ENCODE results near the gene CLIP2.
"Not testable (repeated sequence)": the region's sequence is repeated elsewhere in the genome, so short reads cannot be mapped to it uniquely, and the experiment has no call there.

Gene CLIP2

DNA sequence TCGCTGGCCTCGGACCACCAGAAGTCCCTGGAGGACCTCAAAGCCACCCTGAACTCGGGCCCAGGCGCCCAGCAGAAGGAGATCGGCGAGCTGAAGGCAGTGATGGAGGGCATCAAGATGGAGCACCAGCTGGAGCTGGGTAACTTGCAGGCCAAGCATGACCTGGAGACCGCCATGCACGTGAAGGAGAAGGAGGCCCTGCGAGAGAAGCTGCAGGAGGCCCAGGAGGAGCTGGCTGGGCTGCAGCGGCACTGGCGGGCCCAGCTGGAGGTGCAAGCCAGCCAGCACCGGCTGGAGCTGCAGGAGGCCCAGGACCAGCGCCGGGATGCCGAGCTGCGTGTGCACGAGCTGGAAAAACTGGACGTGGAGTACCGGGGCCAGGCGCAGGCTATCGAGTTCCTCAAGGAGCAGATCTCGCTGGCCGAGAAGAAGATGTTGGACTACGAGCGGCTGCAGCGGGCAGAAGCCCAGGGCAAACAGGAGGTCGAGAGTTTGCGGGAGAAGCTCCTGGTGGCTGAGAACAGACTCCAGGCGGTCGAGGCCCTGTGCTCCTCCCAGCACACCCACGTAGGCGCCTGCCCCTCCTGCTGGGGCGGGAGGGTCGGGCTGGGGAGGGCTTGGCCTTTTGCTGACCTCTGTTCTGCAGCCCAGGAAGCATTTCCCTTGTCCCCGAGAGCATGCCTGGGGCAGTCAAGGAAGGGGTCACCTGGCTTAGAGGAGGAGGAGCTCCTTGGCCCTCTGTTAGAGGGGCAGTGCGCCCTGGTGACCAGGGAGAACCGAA lies 87.2 kb downstream of the CLIP2 start:
- DNase-seq, result no peak

GRCh38 chr7:74379938-74380337 lies 90.7 kb downstream of the CLIP2 start:
- no peak for DNase-seq

DNA sequence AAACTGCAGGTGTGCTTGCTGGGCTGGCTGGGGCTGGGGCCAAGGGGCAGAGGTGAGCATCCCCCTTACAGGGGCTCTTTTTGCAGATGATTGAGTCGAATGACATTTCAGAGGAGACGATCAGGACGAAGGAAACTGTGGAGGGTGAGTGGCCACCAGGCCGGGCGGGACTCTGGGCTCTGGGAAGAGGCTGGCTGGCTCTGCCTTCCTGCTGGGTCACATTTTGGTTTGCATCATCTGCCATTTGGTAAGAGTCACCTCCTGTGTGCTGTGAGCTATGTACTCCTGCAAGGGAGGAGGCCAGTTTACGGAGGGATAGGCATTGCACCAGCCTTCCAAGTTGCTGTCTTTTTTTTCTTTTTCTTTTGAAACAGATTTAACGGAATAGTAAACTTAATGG lies 91.5 kb downstream of the CLIP2 start:
- DNase-seq, result no peak

DNA sequence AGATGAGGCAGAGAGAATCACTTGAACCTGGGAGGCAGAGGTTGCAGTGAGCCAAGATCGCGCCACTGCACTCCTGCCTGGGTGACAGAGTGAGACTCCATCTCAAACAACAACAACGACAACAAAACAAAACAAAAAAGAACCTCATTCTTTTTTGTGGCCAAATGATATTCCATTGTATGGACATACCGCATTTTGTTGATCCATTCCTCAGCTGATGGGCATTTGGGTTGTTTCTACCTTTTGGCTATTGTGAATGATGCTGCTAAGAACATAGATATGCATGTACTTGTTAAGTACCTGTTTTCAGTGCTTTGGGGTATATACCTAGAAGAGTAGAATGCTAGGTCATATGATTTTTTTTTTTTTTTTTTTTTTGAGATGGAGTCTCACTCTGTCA lies 94.9 kb downstream of the CLIP2 start:
- DNase-seq, result not testable (repeated sequence)

DNA sequence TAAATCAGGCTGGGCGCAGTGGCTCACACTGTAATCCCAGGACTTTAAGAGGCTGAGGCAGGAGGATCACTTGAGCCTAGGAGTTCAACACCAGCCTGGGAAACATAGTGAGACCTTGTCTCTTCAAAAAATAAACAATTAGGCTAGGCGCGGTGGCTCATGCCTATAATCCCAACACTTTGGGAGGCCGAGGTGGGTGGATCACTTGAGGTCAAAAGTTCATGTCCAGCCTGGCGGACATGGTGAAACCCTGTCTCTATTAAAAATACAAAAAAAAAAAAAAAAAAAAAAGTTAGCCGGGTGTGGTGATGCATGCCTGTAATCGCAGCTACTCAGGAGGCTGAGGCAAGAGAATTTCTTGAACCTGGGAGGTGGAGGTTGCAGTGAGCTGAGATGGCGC lies 95.6 kb downstream of the CLIP2 start:
- DNase-seq, result not testable (repeated sequence)

DNA sequence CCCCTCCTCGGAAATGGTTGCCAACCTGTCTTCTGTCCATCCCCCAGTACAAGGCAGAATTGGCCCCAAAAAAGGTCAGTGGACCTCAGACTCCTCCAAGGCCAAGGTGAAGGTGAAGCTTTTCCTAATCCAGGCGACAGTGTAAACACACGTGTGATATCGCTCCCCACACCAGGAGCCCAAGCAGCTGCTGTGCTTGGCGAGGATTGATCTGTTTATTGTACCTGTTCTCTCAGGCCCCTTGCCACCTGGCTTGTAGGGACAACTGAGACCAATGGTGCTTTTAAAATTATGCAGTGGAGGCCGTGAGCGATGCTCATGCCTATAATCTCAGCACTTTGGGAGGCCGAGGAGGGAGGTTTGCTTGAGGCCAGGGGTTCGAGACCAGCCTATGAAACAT lies 98.4 kb downstream of the CLIP2 start:
- no peak for DNase-seq

GRCh38 chr7:74388880-74389415 lies 99.7 kb downstream of the CLIP2 start:
- no peak for DNase-seq

GRCh38 chr7:74393722-74394121 lies 104.5 kb downstream of the CLIP2 start:
- not testable (repeated sequence) for DNase-seq

DNA sequence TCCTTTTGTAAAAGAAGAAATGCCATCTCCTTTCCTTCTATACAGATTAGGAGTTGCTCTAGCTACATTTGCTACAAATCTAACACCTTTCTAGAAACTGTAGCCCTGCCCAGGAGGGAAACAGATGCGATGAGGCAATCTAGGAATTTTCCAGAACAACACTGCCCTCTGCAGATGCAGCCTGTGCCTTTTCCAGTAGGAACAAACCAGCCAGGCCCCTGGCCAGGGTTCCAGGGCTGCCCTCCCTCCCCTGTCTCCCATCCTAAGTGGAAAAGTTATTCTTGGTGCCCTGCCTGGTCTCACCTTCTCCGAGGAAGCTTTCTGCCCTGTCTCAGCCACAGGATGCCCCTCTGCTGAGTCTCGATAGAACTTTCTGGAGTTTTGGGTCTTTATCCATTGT lies 105.4 kb downstream of the CLIP2 start:
- DNase-seq, result not testable (repeated sequence)

DNA sequence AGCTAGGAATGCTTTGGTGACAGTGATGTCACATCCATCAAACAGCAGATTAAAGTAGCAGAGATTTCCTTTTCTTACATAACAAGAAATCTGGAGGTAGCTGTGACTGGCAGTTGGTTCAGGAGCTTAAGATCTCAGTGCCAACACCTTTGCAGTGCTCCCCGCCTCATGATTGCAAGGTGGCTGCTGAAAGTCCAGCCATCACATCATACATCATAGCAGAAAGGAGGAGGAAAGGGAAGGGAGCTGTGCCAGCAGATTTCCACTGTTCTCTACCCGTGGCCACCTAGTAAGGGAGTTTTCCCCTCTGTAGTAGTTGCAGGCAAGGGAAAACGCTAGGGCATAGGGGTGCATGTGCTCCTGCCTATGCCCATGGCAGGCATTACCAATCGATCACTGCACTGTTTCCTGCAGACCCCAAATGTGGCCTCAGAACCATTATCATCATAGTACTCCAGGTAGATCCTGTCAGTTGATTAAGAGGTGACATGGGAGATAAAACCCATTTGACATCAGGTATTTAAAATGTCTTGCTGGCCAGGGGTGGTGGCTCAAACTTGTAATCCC lies 106.6 kb downstream of the CLIP2 start:
- no peak for DNase-seq

DNA sequence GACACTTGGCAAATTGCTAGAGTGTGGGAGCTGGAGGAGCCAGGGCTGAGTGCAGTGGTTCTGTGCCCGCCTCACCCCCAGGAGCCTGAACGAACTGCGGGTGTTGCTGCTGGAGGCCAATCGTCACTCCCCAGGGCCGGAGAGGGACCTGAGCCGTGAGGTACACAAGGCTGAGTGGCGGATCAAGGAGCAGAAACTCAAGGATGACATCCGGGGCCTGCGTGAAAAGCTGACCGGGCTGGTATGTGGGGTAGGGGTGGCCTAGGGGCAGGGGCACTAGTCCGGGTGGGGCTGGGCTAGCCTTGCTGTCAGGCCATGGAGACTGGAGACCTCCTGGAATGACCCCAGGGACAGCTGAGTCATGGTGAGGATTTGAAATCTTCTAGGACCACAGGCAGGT lies 107.8 kb downstream of the CLIP2 start:
- DNase-seq, result no peak

- no peak for DNase-seq
These were observed 109.2 kb downstream of the CLIP2 start for GRCh38 chr7:74398426-74398825.

- DNase-seq, result no peak
These were observed 109.8 kb downstream of the CLIP2 start for GRCh38 chr7:74399006-74399405.

DNA sequence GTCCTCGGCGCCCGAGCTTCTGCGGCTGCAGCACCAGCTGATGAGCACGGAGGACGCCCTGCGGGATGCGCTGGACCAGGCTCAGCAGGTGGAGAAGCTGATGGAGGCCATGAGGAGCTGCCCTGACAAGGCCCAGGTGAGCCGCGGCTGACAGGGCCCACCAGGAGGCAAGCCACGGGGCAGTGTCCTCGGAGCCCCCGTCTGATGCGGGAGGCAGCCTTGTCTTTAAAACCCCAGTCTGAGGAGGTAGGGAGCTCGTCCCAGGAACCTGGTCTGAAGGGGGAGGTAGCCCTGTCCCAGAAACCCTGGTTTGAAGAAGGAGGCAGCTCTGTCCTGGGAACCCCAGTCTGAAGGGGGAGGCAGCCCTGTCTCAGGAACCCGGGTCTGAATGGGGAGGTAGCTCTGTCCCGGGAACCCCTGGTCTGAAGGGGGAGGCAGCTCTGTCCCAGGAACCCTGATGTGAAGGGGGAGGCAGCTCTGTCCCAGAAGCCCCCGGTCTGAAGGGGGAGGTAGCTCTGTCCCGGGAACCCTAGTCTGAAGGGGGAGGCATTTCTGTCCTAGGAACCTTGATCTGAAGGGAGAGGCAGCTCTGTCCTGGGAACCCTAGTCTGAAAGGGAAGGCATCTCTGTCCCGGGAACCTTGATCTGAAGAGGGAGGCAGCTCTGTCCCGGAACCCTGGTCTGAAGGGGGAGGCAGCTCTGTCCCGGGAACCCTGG lies 111.4 kb downstream of the CLIP2 start:
- no peak for DNase-seq

DNA sequence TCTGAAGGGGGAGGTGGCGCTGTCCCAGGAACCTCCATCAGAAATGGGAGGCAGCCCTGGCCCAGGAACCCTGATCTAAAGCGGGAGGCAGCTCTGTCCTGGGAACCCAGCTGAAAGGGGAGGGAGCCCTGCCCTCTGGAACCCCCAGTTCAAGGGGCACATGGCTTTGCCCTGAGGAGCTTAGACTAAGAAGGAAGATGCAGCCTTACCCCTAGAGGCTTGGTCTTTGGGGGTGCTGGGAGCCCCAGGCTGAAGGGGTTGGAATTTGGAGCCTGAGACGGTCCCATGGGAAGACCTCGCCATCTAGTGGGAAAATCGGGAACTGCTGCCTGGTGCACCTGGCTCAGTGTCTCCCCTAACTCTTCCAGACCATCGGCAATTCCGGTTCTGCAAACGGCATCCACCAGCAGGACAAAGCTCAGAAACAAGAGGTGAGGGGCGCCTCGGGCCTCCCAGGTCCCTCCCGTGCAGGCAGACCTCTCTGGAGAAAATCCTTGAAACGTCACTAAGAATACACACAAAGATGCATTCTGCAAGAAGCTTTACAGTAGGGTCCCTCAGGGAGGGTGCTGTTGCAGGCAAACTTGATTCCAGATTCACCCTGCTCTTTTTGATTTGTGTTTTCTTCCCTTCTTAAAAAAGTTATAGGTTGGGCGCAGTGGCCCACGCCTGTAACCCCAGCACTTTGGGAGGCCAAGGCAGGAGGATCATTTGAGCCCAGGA lies 112.1 kb downstream of the CLIP2 start:
- DNase-seq, result peak; percentile 68

DNA sequence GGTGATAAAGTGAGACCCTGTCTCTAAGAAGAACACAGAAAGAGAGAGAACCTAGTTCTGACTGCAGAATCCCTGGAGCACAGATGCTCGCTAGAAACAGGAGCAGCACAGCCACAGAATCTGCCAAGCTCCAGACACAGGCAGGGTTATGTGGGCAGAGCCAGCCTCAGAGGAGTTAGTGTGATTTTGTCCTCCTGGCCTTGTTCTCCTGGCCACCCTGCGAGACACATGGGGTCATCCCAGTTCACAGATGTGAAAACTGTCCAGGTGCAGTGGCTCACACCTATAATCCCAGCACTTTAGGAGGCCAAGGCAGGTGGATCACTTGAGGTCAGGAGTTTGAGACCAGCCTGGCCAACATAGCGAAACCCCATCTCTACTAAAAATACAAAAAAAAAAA lies 113.5 kb downstream of the CLIP2 start:
- DNase-seq, result not testable (repeated sequence)

GRCh38 chr7:74403521-74404387 lies 114.5 kb downstream of the CLIP2 start:
- no peak for DNase-seq

- no peak for DNase-seq
These were observed 115.1 kb downstream of the CLIP2 start for GRCh38 chr7:74404388-74404700.

GRCh38 chr7:74404741-74405140 lies 115.5 kb downstream of the CLIP2 start:
- DNase-seq, result no peak

DNA sequence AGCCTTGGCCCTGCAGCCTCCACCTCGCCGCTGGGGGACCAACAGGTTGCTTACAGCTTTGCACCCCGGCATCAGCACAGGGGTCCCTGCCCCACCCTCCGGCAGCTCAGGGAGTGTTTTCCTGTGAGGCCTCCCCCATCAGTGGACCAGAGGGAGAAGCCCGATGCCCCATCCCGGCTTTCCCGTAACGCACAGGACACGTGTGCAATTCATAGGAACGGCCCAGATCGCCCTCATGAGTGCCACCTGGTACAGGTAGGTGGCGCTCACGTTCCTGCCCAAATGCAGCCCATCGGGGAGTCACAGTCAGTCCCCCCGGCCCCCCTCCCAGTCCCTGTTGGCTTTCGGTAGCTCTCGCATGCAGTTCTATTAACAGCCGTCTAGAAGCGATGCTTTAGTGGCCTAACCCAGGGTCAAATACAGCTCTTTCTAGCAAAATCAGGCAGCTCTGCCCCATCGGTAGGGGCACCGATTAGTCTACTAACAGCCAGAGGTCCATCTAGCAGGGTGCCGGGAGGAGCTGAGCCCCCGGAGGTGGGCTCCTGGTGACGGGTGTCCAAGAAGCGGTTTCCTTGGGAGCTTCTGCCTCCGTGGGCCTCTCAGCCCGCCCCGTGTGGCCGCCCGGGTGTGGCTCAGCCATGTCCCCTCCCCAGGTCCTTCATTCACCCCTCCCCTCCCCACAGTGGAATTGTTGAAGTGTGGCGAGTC lies 116.1 kb downstream of the CLIP2 start:
- DNase-seq, result no peak

DNA sequence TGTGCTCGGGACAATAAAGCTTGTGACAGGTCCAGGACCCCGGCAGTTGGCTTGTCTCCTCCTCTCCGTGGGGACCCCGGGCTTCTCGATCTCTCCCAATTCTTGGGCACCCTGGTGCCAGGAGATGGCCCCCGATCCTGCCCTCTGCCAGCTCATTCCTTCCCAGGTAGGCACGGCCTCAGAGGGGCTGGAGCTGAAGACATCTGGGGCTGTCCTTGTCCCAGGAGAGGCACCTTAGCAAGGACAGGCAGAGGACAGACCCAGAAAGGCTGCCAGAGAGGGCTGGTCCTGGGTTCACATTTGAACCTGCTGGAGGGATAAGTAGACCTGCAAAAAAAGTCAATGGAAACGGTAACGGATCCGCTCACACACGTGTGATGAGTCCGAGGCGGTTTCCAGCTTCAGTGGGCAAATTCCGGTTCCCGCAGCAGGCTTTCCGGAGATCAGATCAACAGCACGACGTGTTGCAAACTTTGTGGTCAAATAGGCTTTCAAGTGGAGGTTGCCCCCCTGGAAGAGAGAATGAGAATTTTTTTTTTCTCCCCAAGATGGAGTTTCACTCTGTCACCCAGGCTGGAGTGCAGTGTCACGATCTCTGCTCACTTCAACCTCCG lies 116.8 kb downstream of the CLIP2 start:
- no peak for DNase-seq

Measured in stimulated activated naive CD4-positive, alpha-beta T cell treated with Interleukin-2 at 50 U/mL for 16 hours (primary cell).